ENCODE measurements around the gene SIRT3.

Gene SIRT3

DNA sequence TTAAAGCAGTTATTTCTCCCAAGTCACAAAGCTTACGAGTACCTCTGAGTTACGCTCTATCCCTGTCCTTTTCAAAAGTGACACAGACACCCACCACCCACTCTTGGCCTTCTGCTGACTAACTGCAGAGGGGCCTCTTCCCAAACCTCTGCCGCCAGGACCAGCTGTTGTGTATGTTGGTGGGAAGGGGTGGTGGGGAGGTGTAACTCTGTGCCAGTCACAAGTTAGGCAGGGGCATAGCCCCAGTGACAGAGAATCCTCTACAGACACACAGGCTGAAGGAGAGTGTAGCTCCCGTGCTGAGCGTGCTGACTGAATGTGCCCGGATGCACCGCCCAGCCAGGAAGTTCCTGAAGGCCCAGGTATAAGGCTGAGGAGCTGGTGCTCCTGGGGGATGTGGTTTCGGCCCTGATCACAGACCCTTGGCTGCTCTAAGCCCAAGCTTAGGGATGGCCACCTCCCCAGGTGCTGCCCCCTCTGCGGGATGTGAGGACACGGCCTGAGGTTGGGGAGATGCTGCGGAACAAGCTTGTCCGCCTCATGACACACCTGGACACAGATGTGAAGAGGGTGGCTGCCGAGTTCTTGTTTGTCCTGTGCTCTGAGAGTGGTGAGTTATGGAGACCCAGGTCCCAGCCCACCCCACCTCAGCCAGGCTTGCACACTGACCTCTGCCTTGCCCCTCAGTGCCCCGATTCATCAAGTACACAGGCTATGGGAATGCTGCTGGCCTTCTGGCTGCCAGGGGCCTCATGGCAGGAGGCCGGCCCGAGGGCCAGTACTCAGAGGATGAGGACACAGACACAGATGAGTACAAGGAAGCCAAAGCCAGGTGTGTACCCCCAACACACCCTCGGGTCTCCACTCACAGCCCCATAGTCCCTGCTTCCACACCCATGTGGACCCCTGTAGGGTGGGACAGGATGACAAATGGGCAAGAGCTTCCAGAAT is 23.7 kb downstream of the SIRT3 start:
- Mint-ChIP-seq H3K36me3 (ENCODE audit: insufficient read depth) (peaks cover 61% of the 10 kb centered on the region), H3K9me3 (no peaks in the 10 kb centered on the region), H3K27ac (peak overlapping the region in 1 of 2 donors; percentile 38)

DNA sequence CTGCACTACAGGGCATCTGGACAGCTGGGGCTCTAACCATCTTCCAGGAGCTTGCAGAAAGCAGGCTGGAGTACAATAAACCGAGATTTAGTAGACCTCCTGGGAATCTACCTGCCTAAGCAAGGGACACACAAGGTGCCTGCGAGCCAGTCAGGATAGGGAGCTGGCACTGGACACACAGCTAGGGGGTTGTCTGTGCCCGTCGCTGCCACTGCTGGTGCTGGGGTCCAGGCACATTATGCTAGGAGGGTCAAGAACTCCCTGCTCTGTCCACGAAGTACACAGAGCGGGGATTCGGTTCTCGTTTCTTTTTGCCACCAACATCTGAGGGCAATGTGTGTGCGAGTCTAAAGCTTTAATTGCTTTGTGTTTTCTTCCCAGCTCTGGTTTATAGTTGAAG is 24.4 kb downstream of the SIRT3 start:
- no peak for ATAC-seq (replicated peaks)
- Mint-ChIP-seq H3K27me3 (no peaks in the 10 kb centered on the region), H3K36me3 (ENCODE audit: insufficient read depth) (peaks cover 67% of the 10 kb centered on the region), H3K4me1 (ENCODE audit: low read depth in 2 of 2) (peaks cover 25 to 30% of the 10 kb centered on the region in 2 donors), H3K27ac (peak overlapping the region in 1 of 2 donors; percentile 97), H3K9me3 (no peaks in the 10 kb centered on the region), H3K4me3 (no peak overlapping the region)
- DNase-seq = no peak

More for the DNA sequence above, 23.7 kb downstream of the SIRT3 start:
- no peaks in the 10 kb centered on the region for H3K27me3 Mint-ChIP-seq
- DNase-seq = no peak
- ATAC-seq (replicated peaks) = no peak
- no peak overlapping the region for H3K4me3 Mint-ChIP-seq
- peaks cover 21 to 25% of the 10 kb centered on the region in 2 donors for H3K4me1 Mint-ChIP-seq (ENCODE audit: low read depth in 2 of 2)

DNA sequence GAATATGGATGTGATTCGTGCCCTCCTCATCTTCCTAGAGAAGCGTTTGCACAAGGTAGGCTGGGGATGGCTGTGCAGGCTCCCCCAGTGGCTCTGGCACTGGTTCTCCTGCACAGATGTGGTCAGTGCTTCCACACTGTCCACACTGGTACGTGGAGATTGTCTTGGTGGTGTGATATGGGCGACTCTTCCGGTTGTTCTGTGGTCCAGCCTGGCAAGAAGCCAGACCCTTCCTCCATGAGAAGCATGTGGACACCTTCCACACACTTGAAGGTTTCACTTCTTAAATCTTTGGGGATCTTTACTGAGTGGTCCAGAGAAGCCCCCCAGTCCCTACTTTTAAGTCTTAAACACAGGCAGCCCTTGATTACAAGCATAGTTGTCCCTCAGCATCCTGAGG is 24.8 kb downstream of the SIRT3 start:
- Mint-ChIP-seq H3K27ac (peak overlapping the region in 1 of 2 donors; percentile 97), H3K9me3 (no peaks in the 10 kb centered on the region), H3K4me1 (ENCODE audit: low read depth in 2 of 2) (peaks cover 30 to 35% of the 10 kb centered on the region in 2 donors), H3K4me3 (peak overlapping the region in 1 of 2 donors; percentile 92), H3K27me3 (no peaks in the 10 kb centered on the region), H3K36me3 (ENCODE audit: insufficient read depth) (peaks cover 72% of the 10 kb centered on the region)
- DNase-seq = no peak
- ATAC-seq (replicated peaks) = no peak

DNA sequence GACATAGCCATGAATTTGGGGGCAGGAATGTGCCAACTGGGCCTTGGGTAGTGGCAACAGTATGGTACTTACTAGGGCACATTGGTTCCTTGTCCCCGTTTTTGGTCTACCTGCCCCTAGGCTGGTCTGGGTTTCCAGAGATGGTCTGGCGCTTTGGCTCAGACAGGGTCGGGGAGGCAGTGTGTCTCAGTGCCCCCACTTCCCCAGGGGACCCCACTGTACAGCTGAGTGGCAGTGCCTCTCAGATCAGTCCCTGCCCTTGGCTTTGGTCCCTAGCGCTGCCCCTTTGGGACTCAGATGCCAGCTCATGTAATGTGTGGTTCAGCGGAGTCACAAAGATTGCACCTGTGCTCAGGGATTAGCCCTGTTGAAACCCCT is 25.4 kb downstream of the SIRT3 start:
- Mint-ChIP-seq H3K27me3 (no peaks in the 10 kb centered on the region), H3K36me3 (ENCODE audit: insufficient read depth) (peaks cover 72% of the 10 kb centered on the region), H3K4me3 (peak overlapping the region; percentile 92 to 94), H3K4me1 (ENCODE audit: low read depth in 2 of 2) (peaks cover 34 to 40% of the 10 kb centered on the region in 2 donors), H3K9me3 (no peaks in the 10 kb centered on the region), H3K27ac (peak overlapping the region in 1 of 2 donors; percentile 97)
- no peak for DNase-seq
- no peak for ATAC-seq (replicated peaks)

DNA sequence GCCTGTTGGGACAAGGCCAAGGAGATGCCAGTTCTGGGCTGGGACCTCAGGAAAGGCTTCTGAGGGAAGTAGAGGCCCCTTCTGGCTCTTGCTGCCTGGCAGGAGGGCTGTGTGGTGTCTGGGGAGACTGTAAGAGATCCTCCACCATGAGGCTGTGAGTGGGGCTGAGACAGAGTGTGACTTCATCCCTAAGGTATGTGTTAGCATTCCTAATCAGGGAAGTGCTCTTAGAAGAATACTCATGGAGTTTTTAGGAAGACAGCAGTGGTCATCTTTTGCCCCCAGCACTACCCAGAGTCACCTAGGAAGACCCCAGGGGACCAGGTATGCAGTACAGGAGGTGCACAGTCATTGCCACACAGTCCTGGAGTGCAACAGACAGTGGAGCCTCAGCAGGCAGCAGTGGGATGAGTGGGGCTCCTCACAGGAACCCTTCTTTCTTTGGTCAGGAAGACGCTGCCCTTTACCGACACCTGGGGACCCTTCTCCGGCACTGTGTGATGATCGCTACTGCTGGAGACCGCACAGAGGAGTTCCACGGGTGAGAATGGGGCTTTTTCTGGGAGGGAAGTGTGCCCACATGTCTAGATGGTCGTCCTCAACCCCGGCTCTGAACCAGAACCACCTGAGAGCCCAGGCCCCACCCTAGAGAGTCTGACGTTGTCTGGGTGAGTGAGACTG is 25.9 kb downstream of the SIRT3 start:
- DNase-seq = no peak
- Mint-ChIP-seq H3K36me3 (ENCODE audit: insufficient read depth) (peaks cover 70% of the 10 kb centered on the region), H3K27ac (peak overlapping the region; percentile 97 to 98), H3K9me3 (no peaks in the 10 kb centered on the region), H3K27me3 (no peaks in the 10 kb centered on the region), H3K4me3 (peak overlapping the region; percentile 92 to 94), H3K4me1 (ENCODE audit: low read depth in 2 of 2) (peaks cover 36 to 41% of the 10 kb centered on the region in 2 donors)
- ATAC-seq (replicated peaks) = no peak

DNA sequence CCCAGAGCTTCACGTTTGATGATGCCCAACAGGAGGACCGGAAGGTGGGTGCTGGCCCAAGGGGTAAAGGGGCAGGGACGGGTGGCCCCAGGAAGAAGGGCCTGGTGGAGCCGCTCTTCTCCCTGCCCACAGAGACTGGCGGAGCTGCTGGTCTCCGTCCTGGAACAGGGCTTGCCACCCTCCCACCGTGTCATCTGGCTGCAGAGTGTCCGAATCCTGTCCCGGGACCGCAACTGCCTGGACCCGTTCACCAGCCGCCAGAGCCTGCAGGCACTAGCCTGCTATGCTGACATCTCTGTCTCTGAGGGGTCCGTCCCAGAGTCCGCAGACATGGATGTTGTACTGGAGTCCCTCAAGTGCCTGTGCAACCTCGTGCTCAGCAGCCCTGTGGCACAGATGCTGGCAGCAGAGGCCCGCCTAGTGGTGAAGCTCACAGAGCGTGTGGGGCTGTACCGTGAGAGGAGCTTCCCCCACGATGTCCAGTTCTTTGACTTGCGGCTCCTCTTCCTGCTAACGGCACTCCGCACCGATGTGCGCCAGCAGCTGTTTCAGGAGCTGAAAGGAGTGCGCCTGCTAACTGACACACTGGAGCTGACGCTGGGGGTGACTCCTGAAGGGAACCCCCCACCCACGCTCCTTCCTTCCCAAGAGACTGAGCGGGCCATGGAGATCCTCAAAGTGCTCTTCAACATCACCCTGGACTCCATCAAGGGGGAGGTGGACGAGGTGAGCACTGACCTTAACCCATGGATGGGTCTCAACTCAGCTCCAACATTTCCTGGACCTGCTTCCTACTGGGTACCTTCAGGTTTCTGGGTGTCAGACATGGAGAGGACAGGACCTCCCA is 26.6 kb downstream of the SIRT3 start:
- H3K27me3 Mint-ChIP-seq = no peaks in the 10 kb centered on the region
- peaks cover 69% of the 10 kb centered on the region for H3K36me3 Mint-ChIP-seq (ENCODE audit: insufficient read depth)
- H3K4me1 Mint-ChIP-seq (ENCODE audit: low read depth in 2 of 2) = peaks cover 37 to 41% of the 10 kb centered on the region in 2 donors
- no peaks in the 10 kb centered on the region for H3K9me3 Mint-ChIP-seq
- H3K27ac Mint-ChIP-seq = peak overlapping the region; percentile 97 to 98
- peak overlapping the region; percentile 92 to 94 for H3K4me3 Mint-ChIP-seq
- no peak for DNase-seq
- no peak for ATAC-seq (replicated peaks)

- Mint-ChIP-seq H3K27me3 (no peaks in the 10 kb centered on the region), H3K9me3 (no peaks in the 10 kb centered on the region), H3K4me1 (ENCODE audit: low read depth in 2 of 2) (peaks cover 40 to 41% of the 10 kb centered on the region in 2 donors), H3K27ac (peak overlapping the region; percentile 97 to 98), H3K36me3 (ENCODE audit: insufficient read depth) (peaks cover 63% of the 10 kb centered on the region), H3K4me3 (peak overlapping the region; percentile 92 to 94)
- ATAC-seq (replicated peaks) = peak; percentile 2
- DNase-seq = peak in 1 of 3 experiments; percentile 12
Observed at GRCh38 chr11:208917-209260, 27.3 kb downstream of the SIRT3 start.

DNA sequence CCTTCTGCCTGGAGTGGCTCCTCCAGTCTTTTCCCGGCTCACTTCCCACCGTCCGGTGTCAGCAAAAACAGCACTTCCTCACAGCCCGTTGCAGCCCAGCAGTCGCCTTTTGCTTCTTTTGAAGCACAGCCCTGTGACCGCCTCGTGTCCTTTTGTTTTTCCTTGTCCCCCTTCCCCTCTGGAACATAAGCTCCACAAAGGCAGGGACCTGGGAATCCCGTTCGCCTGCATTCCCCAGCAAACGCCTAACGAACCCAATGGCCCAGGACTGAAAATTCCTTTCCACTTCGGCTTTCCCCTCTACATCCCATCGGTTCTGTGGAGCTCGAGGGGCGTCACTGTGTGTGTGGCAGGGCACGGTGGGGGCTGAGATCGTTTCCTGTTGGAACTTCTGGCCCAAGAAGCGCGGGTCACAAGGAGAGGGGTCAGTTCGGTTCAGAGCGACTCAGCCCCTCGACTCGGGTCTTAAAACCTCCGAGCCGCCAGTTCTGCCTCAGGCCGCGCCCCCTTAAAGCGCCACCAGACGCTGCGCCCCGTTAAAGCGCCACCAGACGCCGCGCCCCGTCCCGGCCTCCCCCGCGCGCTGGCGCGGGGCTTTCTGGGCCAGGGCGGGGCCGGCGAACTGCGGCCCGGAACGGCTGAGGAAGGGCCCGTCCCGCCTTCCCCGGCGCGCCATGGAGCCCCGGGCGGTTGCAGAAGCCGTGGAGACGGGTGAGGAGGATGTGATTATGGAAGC is 27.8 kb downstream of the SIRT3 start:
- no peaks in the 10 kb centered on the region for H3K9me3 Mint-ChIP-seq
- peak; percentile 78 to 82 (median 79) for DNase-seq
- peak overlapping the region; percentile 97 to 98 for H3K27ac Mint-ChIP-seq
- peak overlapping the region; percentile 92 to 94 for H3K4me3 Mint-ChIP-seq
- H3K27me3 Mint-ChIP-seq = no peaks in the 10 kb centered on the region
- H3K4me1 Mint-ChIP-seq (ENCODE audit: low read depth in 2 of 2) = peaks cover 46% of the 10 kb centered on the region in 2 donors
- peaks cover 58% of the 10 kb centered on the region for H3K36me3 Mint-ChIP-seq (ENCODE audit: insufficient read depth)
- ATAC-seq (replicated peaks) = peak; percentile 60

DNA sequence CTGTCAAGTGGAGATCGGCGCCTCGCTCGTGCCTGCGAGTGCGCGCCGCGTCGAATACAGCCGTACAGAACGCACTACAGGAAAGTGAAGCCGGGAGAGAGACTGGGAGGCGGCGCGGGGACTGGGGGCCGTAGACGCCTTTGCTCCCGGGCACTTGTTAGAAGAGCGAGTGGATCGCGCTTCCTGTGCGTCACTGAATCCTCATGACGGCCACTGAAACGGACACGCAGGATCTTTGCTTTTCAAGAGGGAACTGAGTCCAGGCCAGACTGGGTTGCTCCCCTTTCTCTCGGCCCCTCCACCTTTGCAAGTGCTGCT is 28.3 kb downstream of the SIRT3 start:
- no peak for DNase-seq

GRCh38 chr11:207208-207862 is 28.8 kb downstream of the SIRT3 start, which contains the start of the genes BET1L and RIC8A:
TSS of gene BET1L (minus strand) at chr11:207399. CDS start at chr11:207321, 78 bp downstream.
TSS of gene RIC8A (plus strand) at chr11:207708. CDS start at chr11:208855, 1,147 bp downstream.
- Mint-ChIP-seq H3K36me3 (ENCODE audit: insufficient read depth) (peaks cover 56% of the 10 kb centered on the region), H3K4me1 (ENCODE audit: low read depth in 2 of 2) (peaks cover 52 to 54% of the 10 kb centered on the region in 2 donors), H3K9me3 (no peaks in the 10 kb centered on the region), H3K27ac (peak within 1 kb of the TSS; percentile 97 to 98), H3K4me3 (peak within 1 kb of the TSS; percentile 92 to 94), H3K27me3 (no peaks in the 10 kb centered on the region)
- ATAC-seq (replicated peaks) (peak; percentile 85), DNase-seq (peak; percentile 94 to 98 (median 97))

More for the DNA sequence above, 28.3 kb downstream of the SIRT3 start:
- Mint-ChIP-seq H3K27ac (peak overlapping the region; percentile 97 to 98), H3K4me1 (ENCODE audit: low read depth in 2 of 2) (peaks cover 48 to 50% of the 10 kb centered on the region in 2 donors), H3K9me3 (no peaks in the 10 kb centered on the region), H3K36me3 (ENCODE audit: insufficient read depth) (peaks cover 54% of the 10 kb centered on the region), H3K4me3 (peak overlapping the region; percentile 92 to 94), H3K27me3 (no peaks in the 10 kb centered on the region)
- ATAC-seq (replicated peaks) = peak; percentile 13

DNA sequence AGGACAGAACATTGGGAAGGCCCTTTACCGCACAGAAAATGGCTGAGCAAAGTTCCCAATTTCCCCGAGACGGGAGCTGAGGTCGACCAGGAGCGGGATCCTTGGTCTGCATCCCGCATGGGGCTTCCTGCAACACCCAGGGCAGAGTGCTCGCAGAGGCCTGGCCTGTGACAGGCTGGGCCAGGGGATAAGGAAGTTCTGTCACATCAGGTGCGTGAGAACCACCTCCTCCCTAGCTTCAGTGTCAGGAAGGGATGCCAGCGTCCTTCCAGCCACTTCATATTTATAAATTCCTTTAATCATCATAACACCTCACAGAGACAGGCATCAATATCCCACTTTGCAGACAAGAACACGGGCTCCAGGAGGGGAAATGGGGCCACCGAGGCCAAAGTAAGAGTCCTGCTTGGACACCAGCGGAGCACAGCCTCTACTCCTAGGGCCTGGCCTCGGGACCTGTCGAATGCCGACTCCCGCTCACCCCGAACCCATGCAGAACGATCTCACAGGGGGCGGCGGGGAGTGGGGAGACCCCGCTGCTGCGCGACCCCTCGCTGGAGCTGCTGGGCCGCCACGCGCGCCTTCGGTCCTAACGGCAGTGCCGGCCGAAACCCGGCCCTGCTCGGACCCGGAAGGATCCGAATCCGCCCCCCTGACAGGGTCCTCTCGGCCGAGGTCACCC is 29.5 kb downstream of the SIRT3 start:
- H3K4me1 Mint-ChIP-seq (ENCODE audit: low read depth in 2 of 2) = peaks cover 56 to 58% of the 10 kb centered on the region in 2 donors
- H3K27ac Mint-ChIP-seq = peak overlapping the region; percentile 97 to 98
- ATAC-seq (replicated peaks) = no peak
- H3K9me3 Mint-ChIP-seq = no peaks in the 10 kb centered on the region
- H3K27me3 Mint-ChIP-seq = no peaks in the 10 kb centered on the region
- H3K4me3 Mint-ChIP-seq = peak overlapping the region; percentile 92 to 94
- DNase-seq = no peak
- peaks cover 56% of the 10 kb centered on the region for H3K36me3 Mint-ChIP-seq (ENCODE audit: insufficient read depth)
